Measurements from ENCODE around the gene PDXP. TPM values are rescaled to one million over a fixed set of nuclear protein-coding genes. Genes with fewer than 3 reads are reported as not detected.

PDXP gene
- total RNA-seq, 1 donor from 2014 or later, result 24.1 TPM

GRCh38 chr22:37713761-37714160 lies 55.2 kb downstream of the PDXP start:
- intact Hi-C loops (cut with DNase I), result no loop called here
- DNase-seq (ENCODE audit: low spot score), result no peak

GRCh38 chr22:37714634-37715033 lies 56.1 kb downstream of the PDXP start:
- intact Hi-C loops (cut with DNase I), result no loop called here
- DNase-seq (ENCODE audit: low spot score), result no peak

DNA sequence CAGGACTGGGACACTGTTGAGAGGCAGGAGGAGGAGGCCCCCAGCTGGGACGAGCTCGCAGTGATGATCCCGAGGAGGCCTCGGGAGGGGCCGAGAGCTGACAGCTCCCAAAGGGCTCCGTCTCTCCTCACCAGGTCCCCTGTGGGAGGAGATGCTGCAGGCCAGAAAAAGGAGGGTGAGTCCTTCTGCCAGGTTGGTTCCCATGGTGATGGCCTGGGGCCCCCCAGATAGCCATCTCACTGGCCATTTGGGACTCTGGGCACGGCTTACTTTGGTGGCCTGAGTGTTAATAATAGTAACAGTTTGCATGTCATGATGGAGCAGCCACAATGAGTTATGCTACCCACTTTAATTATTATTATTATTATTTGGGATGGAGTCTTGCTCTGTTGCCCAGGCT lies 57.2 kb downstream of the PDXP start:
- no peak for DNase-seq (ENCODE audit: low spot score)
- intact Hi-C loops (cut with DNase I), result no loop called here

Other genes starting within 250 kb of the PDXP start
- 0.03 TPM for gene ELFN2, start 231.2 kb upstream of the PDXP start, total RNA-seq
- gene MFNG, start 172.3 kb upstream of the PDXP start, total RNA-seq, result 5.3 TPM
- gene CARD10, start 139.3 kb upstream of the PDXP start, total RNA-seq, result 6.0 TPM
- gene CDC42EP1, start 98.2 kb upstream of the PDXP start, total RNA-seq, result 18.8 TPM
- not detected for gene LGALS2, start 78.6 kb upstream of the PDXP start, total RNA-seq
- gene GGA1, start 49.9 kb upstream of the PDXP start, total RNA-seq, result 32.5 TPM
- gene SH3BP1, start 19.1 kb upstream of the PDXP start, total RNA-seq, result 2.3 TPM
- gene LGALS1, start 16.9 kb downstream of the PDXP start, total RNA-seq, result 1,015 TPM
- 15.2 TPM for gene NOL12, start 27.6 kb downstream of the PDXP start, total RNA-seq
- 115 TPM for gene TRIOBP, start 38.3 kb downstream of the PDXP start, total RNA-seq
- 24.0 TPM for gene GCAT, start 149.2 kb downstream of the PDXP start, total RNA-seq
- not detected for gene GALR3, start 164.7 kb downstream of the PDXP start, total RNA-seq
- gene ANKRD54, start 185.6 kb downstream of the PDXP start, total RNA-seq, result 15.7 TPM
- 255 TPM for gene EIF3L, start 190.7 kb downstream of the PDXP start, total RNA-seq
- gene MICALL1, start 247.6 kb downstream of the PDXP start, total RNA-seq, result 16.5 TPM

Measured in cardiac septum (tissue), 1 donor.